ENCODE results near the gene CEACAM7. TPM values are rescaled to one million over a fixed set of nuclear protein-coding genes. Genes with fewer than 3 reads are reported as not detected.

Gene CEACAM7
- total RNA-seq, 1 experiment from 2014 or later = not detected

DNA sequence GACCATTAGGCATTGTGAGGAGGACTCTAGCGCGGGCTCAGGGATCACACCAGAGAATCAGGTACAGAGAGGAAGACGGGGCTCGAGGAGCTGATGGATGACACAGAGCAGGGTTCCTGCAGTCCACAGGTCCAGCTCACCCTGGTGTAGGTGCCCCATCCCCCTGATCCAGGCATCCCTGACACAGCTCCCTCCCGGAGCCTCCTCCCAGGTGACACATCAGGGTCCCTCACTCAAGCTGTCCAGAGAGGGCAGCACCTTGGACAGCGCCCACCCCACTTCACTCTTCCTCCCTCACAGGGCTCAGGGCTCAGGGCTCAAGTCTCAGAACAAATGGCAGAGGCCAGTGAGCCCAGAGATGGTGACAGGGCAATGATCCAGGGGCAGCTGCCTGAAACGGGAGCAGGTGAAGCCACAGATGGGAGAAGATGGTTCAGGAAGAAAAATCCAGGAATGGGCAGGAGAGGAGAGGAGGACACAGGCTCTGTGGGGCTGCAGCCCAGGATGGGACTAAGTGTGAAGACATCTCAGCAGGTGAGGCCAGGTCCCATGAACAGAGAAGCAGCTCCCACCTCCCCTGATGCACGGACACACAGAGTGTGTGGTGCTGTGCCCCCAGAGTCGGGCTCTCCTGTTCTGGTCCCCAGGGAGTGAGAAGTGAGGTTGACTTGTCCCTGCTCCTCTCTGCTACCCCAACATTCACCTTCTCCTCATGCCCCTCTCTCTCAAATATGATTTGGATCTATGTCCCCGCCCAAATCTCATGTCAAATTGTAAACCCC, 17.5 kb upstream of the CEACAM7 start:
- peak; percentile 71 for DNase-seq
- Histone ChIP-seq H4K20me1 (ENCODE audit: insufficient read depth, low read depth, low read length) (0 out of 2 replicates have a peak, but pooled peaks cover 5% of the 10 kb centered on the region), H3K4me2 (ENCODE audit: low read depth, low read length, poor library complexity, severe bottlenecking) (no peak overlapping the region), H3K79me2 (ENCODE audit: low read length) (no peaks in the 10 kb centered on the region), H3K9me3 (ENCODE audit: low read length) (no peaks in the 10 kb centered on the region), H3K27ac (ENCODE audit: low read length) (no peak overlapping the region), H3K27me3 (ENCODE audit: low read length) (no peaks in the 10 kb centered on the region), H3K4me3 (ENCODE audit: low read length) (no peak overlapping the region), H3K4me1 (ENCODE audit: low read length) (no peaks in the 10 kb centered on the region), H3K9ac (ENCODE audit: low read length) (no peak overlapping the region), H3K36me3 (ENCODE audit: insufficient read depth, low read length) (no peaks in the 10 kb centered on the region), H2AFZ (ENCODE audit: low read length) (no peak overlapping the region), H3K9me2 (replicated peaks; ENCODE audit: insufficient read depth, low read length) (no peaks in the 10 kb centered on the region)

- no peak overlapping the region for H3K27ac ChIP-seq (ENCODE audit: low read length)
- no peak overlapping the region for H3K4me3 ChIP-seq (ENCODE audit: low read length)
- no peak overlapping the region for H3K4me2 ChIP-seq (ENCODE audit: low read depth, low read length, poor library complexity, severe bottlenecking)
- H4K20me1 ChIP-seq (ENCODE audit: insufficient read depth, low read depth, low read length) = 0 out of 2 replicates have a peak, but pooled peaks cover 5% of the 10 kb centered on the region
- no peak overlapping the region for H3K9ac ChIP-seq (ENCODE audit: low read length)
- no peaks in the 10 kb centered on the region for H3K27me3 ChIP-seq (ENCODE audit: low read length)
- H3K36me3 ChIP-seq (ENCODE audit: insufficient read depth, low read length) = no peaks in the 10 kb centered on the region
- no peak for DNase-seq
- H2AFZ ChIP-seq (ENCODE audit: low read length) = no peak overlapping the region
- H3K4me1 ChIP-seq (ENCODE audit: low read length) = no peaks in the 10 kb centered on the region
- no peaks in the 10 kb centered on the region for H3K79me2 ChIP-seq (ENCODE audit: low read length)
- no peaks in the 10 kb centered on the region for H3K9me2 ChIP-seq (replicated peaks; ENCODE audit: insufficient read depth, low read length)
- no peaks in the 10 kb centered on the region for H3K9me3 ChIP-seq (ENCODE audit: low read length)
These were observed 15.7 kb upstream of the CEACAM7 start for GRCh38 chr19:41703602-41704293.

DNA sequence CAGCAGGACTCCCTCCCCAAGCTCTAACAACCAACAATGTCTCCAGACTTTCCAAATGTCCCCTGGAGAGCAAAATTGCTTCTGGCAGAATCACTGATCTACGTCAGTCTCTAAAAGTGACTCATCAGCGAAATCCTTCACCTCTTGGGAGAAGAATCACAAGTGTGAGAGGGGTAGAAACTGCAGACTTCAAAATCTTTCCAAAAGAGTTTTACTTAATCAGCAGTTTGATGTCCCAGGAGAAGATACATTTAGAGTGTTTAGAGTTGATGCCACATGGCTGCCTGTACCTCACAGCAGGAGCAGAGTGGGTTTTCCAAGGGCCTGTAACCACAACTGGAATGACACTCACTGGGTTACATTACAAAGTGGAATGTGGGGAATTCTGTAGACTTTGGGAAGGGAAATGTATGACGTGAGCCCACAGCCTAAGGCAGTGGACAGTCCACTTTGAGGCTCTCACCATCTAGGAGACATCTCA, 14.1 kb upstream of the CEACAM7 start:
- no peak overlapping the region for H3K4me2 ChIP-seq (ENCODE audit: low read depth, low read length, poor library complexity, severe bottlenecking)
- H3K79me2 ChIP-seq (ENCODE audit: low read length) = no peaks in the 10 kb centered on the region
- no peaks in the 10 kb centered on the region for H3K9me3 ChIP-seq (ENCODE audit: low read length)
- 0 out of 2 replicates have a peak, but pooled peaks cover 5% of the 10 kb centered on the region for H4K20me1 ChIP-seq (ENCODE audit: insufficient read depth, low read depth, low read length)
- H3K9me2 ChIP-seq (replicated peaks; ENCODE audit: insufficient read depth, low read length) = no peaks in the 10 kb centered on the region
- no peak overlapping the region for H2AFZ ChIP-seq (ENCODE audit: low read length)
- no peaks in the 10 kb centered on the region for H3K27me3 ChIP-seq (ENCODE audit: low read length)
- H3K4me3 ChIP-seq (ENCODE audit: low read length) = no peak overlapping the region
- DNase-seq = no peak
- H3K9ac ChIP-seq (ENCODE audit: low read length) = no peak overlapping the region
- no peak overlapping the region for H3K27ac ChIP-seq (ENCODE audit: low read length)
- no peaks in the 10 kb centered on the region for H3K36me3 ChIP-seq (ENCODE audit: insufficient read depth, low read length)
- H3K4me1 ChIP-seq (ENCODE audit: low read length) = no peaks in the 10 kb centered on the region

DNA sequence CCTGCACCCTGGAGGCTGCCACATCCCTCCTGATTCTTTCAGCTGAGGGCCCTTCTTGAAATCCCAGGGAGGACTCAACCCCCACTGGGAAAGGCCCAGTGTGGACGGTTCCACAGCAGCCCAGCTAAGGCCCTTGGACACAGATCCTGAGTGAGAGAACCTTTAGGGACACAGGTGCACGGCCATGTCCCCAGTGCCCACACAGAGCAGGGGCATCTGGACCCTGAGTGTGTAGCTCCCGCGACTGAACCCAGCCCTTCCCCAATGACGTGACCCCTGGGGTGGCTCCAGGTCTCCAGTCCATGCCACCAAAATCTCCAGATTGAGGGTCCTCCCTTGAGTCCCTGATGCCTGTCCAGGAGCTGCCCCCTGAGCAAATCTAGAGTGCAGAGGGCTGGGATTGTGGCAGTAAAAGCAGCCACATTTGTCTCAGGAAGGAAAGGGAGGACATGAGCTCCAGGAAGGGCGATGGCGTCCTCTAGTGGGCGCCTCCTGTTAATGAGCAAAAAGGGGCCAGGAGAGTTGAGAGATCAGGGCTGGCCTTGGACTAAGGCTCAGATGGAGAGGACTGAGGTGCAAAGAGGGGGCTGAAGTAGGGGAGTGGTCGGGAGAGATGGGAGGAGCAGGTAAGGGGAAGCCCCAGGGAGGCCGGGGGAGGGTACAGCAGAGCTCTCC, 13.5 kb upstream of the CEACAM7 start:
- peak; percentile 72 for DNase-seq
- Histone ChIP-seq H3K79me2 (ENCODE audit: low read length) (no peaks in the 10 kb centered on the region), H2AFZ (ENCODE audit: low read length) (no peak overlapping the region), H4K20me1 (ENCODE audit: insufficient read depth, low read depth, low read length) (0 out of 2 replicates have a peak, but pooled peaks cover 5% of the 10 kb centered on the region), H3K27me3 (ENCODE audit: low read length) (no peaks in the 10 kb centered on the region), H3K4me3 (ENCODE audit: low read length) (no peak overlapping the region), H3K27ac (ENCODE audit: low read length) (no peak overlapping the region), H3K9ac (ENCODE audit: low read length) (no peak overlapping the region), H3K4me1 (ENCODE audit: low read length) (no peaks in the 10 kb centered on the region), H3K9me2 (replicated peaks; ENCODE audit: insufficient read depth, low read length) (no peaks in the 10 kb centered on the region), H3K4me2 (ENCODE audit: low read depth, low read length, poor library complexity, severe bottlenecking) (no peak overlapping the region), H3K9me3 (ENCODE audit: low read length) (no peaks in the 10 kb centered on the region), H3K36me3 (ENCODE audit: insufficient read depth, low read length) (no peaks in the 10 kb centered on the region)

DNA sequence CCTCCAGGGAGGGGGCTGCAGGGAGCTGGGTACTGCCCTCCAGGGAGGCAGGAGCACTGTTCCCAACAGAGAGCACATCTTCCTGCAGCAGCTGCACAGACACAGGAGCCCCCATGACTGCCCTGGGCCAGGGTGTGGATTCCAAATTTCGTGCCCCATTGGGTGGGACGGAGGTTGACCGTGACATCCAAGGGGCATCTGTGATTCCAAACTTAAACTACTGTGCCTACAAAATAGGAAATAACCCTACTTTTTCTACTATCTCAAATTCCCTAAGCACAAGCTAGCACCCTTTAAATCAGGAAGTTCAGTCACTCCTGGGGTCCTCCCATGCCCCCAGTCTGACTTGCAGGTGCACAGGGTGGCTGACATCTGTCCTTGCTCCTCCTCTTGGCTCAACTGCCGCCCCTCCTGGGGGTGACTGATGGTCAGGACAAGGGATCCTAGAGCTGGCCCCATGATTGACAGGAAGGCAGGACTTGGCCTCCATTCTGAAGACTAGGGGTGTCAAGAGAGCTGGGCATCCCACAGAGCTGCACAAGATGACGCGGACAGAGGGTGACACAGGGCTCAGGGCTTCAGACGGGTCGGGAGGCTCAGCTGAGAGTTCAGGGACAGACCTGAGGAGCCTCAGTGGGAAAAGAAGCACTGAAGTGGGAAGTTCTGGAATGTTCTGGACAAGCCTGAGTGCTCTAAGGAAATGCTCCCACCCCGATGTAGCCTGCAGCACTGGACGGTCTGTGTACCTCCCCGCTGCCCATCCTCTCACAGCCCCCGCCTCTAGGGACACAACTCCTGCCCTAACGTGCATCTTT, 12.5 kb upstream of the CEACAM7 start:
- DNase-seq = no peak

DNA sequence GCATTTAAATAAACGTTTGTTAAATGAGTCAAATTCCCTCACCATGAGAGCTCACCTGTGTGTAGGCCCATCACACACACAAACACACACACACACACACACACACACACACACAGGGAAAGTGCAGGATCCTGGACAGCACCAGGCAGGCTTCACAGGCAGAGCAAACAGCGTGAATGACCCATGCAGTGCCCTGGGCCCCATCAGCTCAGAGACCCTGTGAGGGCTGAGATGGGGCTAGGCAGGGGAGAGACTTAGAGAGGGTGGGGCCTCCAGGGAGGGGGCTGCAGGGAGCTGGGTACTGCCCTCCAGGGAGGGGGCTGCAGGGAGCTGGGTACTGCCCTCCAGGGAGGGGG, 11.9 kb upstream of the CEACAM7 start:
- no peak overlapping the region for H2AFZ ChIP-seq (ENCODE audit: low read length)
- no peak overlapping the region for H3K4me2 ChIP-seq (ENCODE audit: low read depth, low read length, poor library complexity, severe bottlenecking)
- H3K9me3 ChIP-seq (ENCODE audit: low read length) = no peaks in the 10 kb centered on the region
- no peaks in the 10 kb centered on the region for H3K9me2 ChIP-seq (replicated peaks; ENCODE audit: insufficient read depth, low read length)
- H3K27ac ChIP-seq (ENCODE audit: low read length) = no peak overlapping the region
- no peak overlapping the region for H3K4me3 ChIP-seq (ENCODE audit: low read length)
- 0 out of 2 replicates have a peak, but pooled peaks cover 5% of the 10 kb centered on the region for H4K20me1 ChIP-seq (ENCODE audit: insufficient read depth, low read depth, low read length)
- H3K79me2 ChIP-seq (ENCODE audit: low read length) = no peaks in the 10 kb centered on the region
- no peaks in the 10 kb centered on the region for H3K4me1 ChIP-seq (ENCODE audit: low read length)
- H3K36me3 ChIP-seq (ENCODE audit: insufficient read depth, low read length) = no peaks in the 10 kb centered on the region
- H3K27me3 ChIP-seq (ENCODE audit: low read length) = no peaks in the 10 kb centered on the region
- H3K9ac ChIP-seq (ENCODE audit: low read length) = no peak overlapping the region
- DNase-seq = no peak

More for the DNA sequence above, 12.5 kb upstream of the CEACAM7 start:
- Histone ChIP-seq H3K36me3 (ENCODE audit: insufficient read depth, low read length) (no peaks in the 10 kb centered on the region), H3K9ac (ENCODE audit: low read length) (no peak overlapping the region), H3K4me2 (ENCODE audit: low read depth, low read length, poor library complexity, severe bottlenecking) (no peak overlapping the region), H4K20me1 (ENCODE audit: insufficient read depth, low read depth, low read length) (0 out of 2 replicates have a peak, but pooled peaks cover 5% of the 10 kb centered on the region), H3K79me2 (ENCODE audit: low read length) (no peaks in the 10 kb centered on the region), H3K4me1 (ENCODE audit: low read length) (no peaks in the 10 kb centered on the region), H3K9me3 (ENCODE audit: low read length) (no peaks in the 10 kb centered on the region), H3K4me3 (ENCODE audit: low read length) (no peak overlapping the region), H3K27ac (ENCODE audit: low read length) (no peak overlapping the region), H3K27me3 (ENCODE audit: low read length) (no peaks in the 10 kb centered on the region), H2AFZ (ENCODE audit: low read length) (no peak overlapping the region), H3K9me2 (replicated peaks; ENCODE audit: insufficient read depth, low read length) (no peaks in the 10 kb centered on the region)

DNA sequence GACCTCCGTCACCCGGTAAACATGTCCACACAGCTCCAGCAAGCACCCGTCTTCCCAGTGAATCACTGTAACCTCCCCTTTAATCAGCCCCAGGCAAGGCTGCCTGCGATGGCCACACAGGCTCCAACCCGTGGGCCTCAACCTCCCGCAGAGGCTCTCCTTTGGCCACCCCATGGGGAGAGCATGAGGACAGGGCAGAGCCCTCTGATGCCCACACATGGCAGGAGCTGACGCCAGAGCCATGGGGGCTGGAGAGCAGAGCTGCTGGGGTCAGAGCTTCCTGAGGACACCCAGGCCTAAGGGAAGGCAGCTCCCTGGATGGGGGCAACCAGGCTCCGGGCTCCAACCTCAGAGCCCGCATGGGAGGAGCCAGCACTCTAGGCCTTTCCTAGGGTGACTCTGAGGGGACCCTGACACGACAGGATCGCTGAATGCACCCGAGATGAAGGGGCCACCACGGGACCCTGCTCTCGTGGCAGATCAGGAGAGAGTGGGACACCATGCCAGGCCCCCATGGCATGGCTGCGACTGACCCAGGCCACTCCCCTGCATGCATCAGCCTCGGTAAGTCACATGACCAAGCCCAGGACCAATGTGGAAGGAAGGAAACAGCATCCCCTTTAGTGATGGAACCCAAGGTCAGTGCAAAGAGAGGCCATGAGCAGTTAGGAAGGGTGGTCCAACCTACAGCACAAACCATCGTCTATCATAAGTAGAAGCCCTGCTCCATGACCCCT, 11.3 kb upstream of the CEACAM7 start:
- no peaks in the 10 kb centered on the region for H3K9me3 ChIP-seq (ENCODE audit: low read length)
- H3K79me2 ChIP-seq (ENCODE audit: low read length) = no peaks in the 10 kb centered on the region
- DNase-seq = no peak
- H4K20me1 ChIP-seq (ENCODE audit: insufficient read depth, low read depth, low read length) = 0 out of 2 replicates have a peak, but pooled peaks cover 5% of the 10 kb centered on the region
- no peaks in the 10 kb centered on the region for H3K36me3 ChIP-seq (ENCODE audit: insufficient read depth, low read length)
- H3K9me2 ChIP-seq (replicated peaks; ENCODE audit: insufficient read depth, low read length) = no peaks in the 10 kb centered on the region
- H3K4me3 ChIP-seq (ENCODE audit: low read length) = no peak overlapping the region
- no peaks in the 10 kb centered on the region for H3K27me3 ChIP-seq (ENCODE audit: low read length)
- no peaks in the 10 kb centered on the region for H3K4me1 ChIP-seq (ENCODE audit: low read length)
- H3K4me2 ChIP-seq (ENCODE audit: low read depth, low read length, poor library complexity, severe bottlenecking) = no peak overlapping the region
- no peak overlapping the region for H3K9ac ChIP-seq (ENCODE audit: low read length)
- H3K27ac ChIP-seq (ENCODE audit: low read length) = no peak overlapping the region
- no peak overlapping the region for H2AFZ ChIP-seq (ENCODE audit: low read length)
